ENCODE results near the gene CTSW. TPM values are rescaled to one million over a fixed set of nuclear protein-coding genes. Genes with fewer than 3 reads are reported as not detected.

CTSW gene
- polyA plus RNA-seq, 3 donors = 0.71 to 1.3 (median 0.78) TPM

DNA sequence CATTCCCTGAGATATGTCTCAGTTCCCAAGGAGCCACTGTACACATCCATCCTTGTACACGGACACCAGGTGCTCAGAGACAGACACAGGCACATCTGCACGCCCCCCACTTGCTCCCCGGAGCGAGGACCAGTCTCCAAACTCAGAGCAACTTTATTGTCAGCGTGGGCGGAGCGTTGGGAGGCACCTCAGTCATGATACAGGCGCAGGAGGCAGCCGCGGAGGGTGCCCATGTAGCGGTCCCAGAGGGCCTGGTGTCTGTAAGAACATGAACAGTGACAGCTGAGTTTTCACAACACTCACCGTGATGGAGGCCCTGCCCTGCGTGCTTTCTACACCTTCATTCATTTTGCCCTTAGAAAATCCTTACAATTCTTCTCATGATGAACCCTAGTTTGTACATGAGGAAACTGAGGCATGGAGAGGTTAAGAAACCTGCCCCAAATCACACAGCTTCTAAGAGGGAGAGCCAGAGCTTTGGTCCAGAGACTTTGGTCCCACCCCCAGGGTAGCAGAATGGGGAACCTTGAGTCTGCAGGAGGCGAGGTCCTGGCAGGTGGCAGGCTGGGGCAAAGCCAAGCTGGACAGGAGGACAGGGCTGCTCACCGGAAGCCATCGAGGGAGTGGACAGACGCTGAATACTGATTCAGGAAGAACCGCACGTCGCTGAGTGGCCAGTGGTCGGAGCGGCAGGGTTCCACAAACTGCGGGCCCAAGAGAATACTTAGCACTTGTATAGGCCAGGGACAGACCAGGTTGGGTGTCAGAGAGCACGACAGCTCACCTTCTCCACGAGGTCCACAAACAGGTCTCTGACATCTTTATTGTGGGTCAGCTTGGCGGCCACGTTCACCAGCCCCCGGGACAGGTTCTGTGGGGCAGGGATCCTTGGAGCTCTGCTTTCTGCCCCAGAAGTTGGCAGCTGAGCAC is 4.4 kb downstream of the CTSW start:
- DNase-seq = no peak
- Histone ChIP-seq H3K9ac (ENCODE audit: insufficient read depth, low read length, poor library complexity, severe bottlenecking) (no peak overlapping the region), H3K36me3 (replicated peaks in 1 of 2; ENCODE audit: control insufficient read depth in 1 of 2, insufficient read depth in 2 of 2, low read length in 2 of 2) (peaks cover 36 to 46% of the 10 kb centered on the region in 2 donors), H3K79me2 (ENCODE audit: insufficient read depth, low read length) (peaks cover 22% of the 10 kb centered on the region), H3K27me3 (ENCODE audit: control insufficient read depth in 2 of 2, insufficient read depth in 2 of 2, low read length in 2 of 2) (no peaks in the 10 kb centered on the region), H3K9me3 (replicated peaks in 1 of 2; ENCODE audit: control insufficient read depth in 1 of 2, insufficient read depth in 1 of 2, low read length in 2 of 2) (no peaks in the 10 kb centered on the region), H3K4me3 (replicated peaks in 1 of 3; ENCODE audit: low read depth in 2 of 3, low read length in 3 of 3) (no peak overlapping the region), H3K4me1 (ENCODE audit: control insufficient read depth in 1 of 2, insufficient read depth in 2 of 2, low read length in 2 of 2) (peaks cover 28 to 49% of the 10 kb centered on the region in 2 donors), H3K27ac (ENCODE audit: low read depth in 1 of 2, low read length in 2 of 2) (no peak overlapping the region), H3K4me2 (replicated peaks; ENCODE audit: extremely low read depth, low read length, poor library complexity, severe bottlenecking) (no peak overlapping the region), H4K20me1 (ENCODE audit: insufficient read depth, low read length) (peaks cover 15% of the 10 kb centered on the region), H2AFZ (ENCODE audit: insufficient read depth, low read depth, low read length, poor library complexity, severe bottlenecking) (no peak overlapping the region)
- no peaks in the 10 kb centered on the region for H3K27me3 Mint-ChIP-seq (ENCODE audit: low read depth in 3 of 3)
- H3K4me1 Mint-ChIP-seq = peaks cover 42% of the 10 kb centered on the region
- H3K36me3 Mint-ChIP-seq = peaks cover 44 to 56% of the 10 kb centered on the region in 2 donors
- H3K9me3 Mint-ChIP-seq = peaks cover 0 to 2% (median 0%) of the 10 kb centered on the region in 7 donors
- TF ChIP-seq, protein P1, sequence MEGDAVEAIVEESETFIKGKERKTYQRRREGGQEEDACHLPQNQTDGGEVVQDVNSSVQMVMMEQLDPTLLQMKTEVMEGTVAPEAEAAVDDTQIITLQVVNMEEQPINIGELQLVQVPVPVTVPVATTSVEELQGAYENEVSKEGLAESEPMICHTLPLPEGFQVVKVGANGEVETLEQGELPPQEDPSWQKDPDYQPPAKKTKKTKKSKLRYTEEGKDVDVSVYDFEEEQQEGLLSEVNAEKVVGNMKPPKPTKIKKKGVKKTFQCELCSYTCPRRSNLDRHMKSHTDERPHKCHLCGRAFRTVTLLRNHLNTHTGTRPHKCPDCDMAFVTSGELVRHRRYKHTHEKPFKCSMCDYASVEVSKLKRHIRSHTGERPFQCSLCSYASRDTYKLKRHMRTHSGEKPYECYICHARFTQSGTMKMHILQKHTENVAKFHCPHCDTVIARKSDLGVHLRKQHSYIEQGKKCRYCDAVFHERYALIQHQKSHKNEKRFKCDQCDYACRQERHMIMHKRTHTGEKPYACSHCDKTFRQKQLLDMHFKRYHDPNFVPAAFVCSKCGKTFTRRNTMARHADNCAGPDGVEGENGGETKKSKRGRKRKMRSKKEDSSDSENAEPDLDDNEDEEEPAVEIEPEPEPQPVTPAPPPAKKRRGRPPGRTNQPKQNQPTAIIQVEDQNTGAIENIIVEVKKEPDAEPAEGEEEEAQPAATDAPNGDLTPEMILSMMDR (IDR thresholded peaks at IDR 0.05) = no peak
- intact Hi-C loops (cut with micrococcal nuclease) = loop anchor here (1.0 to 5.0 kb wide), 2 partner anchors 103 to 105 kb away; no protein-coding TSS in a partner anchor
- peak overlapping the region in 5 of 7 donors; percentile 54 to 79 (median 71) for H3K27ac Mint-ChIP-seq
- no peak overlapping the region for H3K4me3 Mint-ChIP-seq
- WGBS (ENCODE audit: insufficient coverage) = 93% methylated on average over 22 of the region's 28 CpGs

DNA sequence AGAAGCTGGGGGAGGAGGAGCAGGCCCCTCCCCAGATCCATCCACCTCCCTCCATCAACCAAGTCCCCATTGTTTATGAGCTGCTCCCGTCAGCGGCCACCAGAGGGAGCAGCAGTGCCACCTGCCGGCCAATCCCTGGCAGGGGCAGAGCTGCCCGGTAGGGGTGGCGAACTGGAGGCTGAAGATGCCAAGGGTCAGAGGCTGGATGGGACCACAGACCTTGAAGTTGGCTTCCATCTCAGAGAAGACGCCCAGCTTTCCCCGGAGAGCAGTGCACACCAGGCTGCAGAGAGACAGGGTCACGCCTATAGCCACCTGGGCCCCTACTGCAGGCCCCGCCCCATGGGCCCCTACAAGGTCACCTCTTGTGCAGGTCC is 5.1 kb downstream of the CTSW start:
- Histone ChIP-seq H3K79me2 (ENCODE audit: insufficient read depth, low read length) (peaks cover 22% of the 10 kb centered on the region), H3K9ac (ENCODE audit: insufficient read depth, low read length, poor library complexity, severe bottlenecking) (no peak overlapping the region), H3K4me3 (replicated peaks in 1 of 3; ENCODE audit: low read depth in 2 of 3, low read length in 3 of 3) (no peak overlapping the region), H3K36me3 (replicated peaks in 1 of 2; ENCODE audit: control insufficient read depth in 1 of 2, insufficient read depth in 2 of 2, low read length in 2 of 2) (peaks cover 36 to 46% of the 10 kb centered on the region in 2 donors), H3K27me3 (ENCODE audit: control insufficient read depth in 2 of 2, insufficient read depth in 2 of 2, low read length in 2 of 2) (no peaks in the 10 kb centered on the region), H4K20me1 (ENCODE audit: insufficient read depth, low read length) (peaks cover 15% of the 10 kb centered on the region), H3K4me1 (ENCODE audit: control insufficient read depth in 1 of 2, insufficient read depth in 2 of 2, low read length in 2 of 2) (peaks cover 30 to 49% of the 10 kb centered on the region in 2 donors), H3K9me3 (replicated peaks in 1 of 2; ENCODE audit: control insufficient read depth in 1 of 2, insufficient read depth in 1 of 2, low read length in 2 of 2) (no peaks in the 10 kb centered on the region), H3K27ac (ENCODE audit: low read depth in 1 of 2, low read length in 2 of 2) (no peak overlapping the region), H3K4me2 (replicated peaks; ENCODE audit: extremely low read depth, low read length, poor library complexity, severe bottlenecking) (no peak overlapping the region), H2AFZ (ENCODE audit: insufficient read depth, low read depth, low read length, poor library complexity, severe bottlenecking) (no peak overlapping the region)
- peaks cover 44 to 56% of the 10 kb centered on the region in 2 donors for H3K36me3 Mint-ChIP-seq
- TF ChIP-seq, protein P1 (IDR thresholded peaks at IDR 0.05) = peak; percentile 98
- H3K9me3 Mint-ChIP-seq = peaks cover 0 to 2% (median 0%) of the 10 kb centered on the region in 7 donors
- intact Hi-C loops (cut with micrococcal nuclease) = loop anchor here (1.0 to 5.0 kb wide), 4 partner anchors 38 to 105 kb away; no protein-coding TSS in a partner anchor
- peaks cover 0 to under 1% (median 0%) of the 10 kb centered on the region in 3 donors for H3K27me3 Mint-ChIP-seq (ENCODE audit: low read depth in 3 of 3)
- peaks cover 42% of the 10 kb centered on the region for H3K4me1 Mint-ChIP-seq
- peak overlapping the region in 6 of 7 donors; percentile 56 to 79 (median 70) for H3K27ac Mint-ChIP-seq
- no peak overlapping the region for H3K4me3 Mint-ChIP-seq
- WGBS (ENCODE audit: insufficient coverage) = 54% methylated on average over 4 of the region's 9 CpGs
- DNase-seq = peak; percentile 79 to 83 (median 82)
